Tongue (tissue), 2 donors: ENCODE measurements around the gene STRIT1. TPM values are rescaled to one million over a fixed set of nuclear protein-coding genes. Genes with fewer than 3 reads are reported as not detected.
A peak's percentile ranks its signal among the peaks of the same experiment; 100 is the strongest.

ENCODE experiments used
- DNase-seq: peaks from one replicate; pipeline ENCODE4 v3.0.0-alpha.2; 2015
- total RNA-seq: library from RNA; depleted of rRNA; stranded (reverse); fragments of >200 nt; gene quantifications from one replicate; pipeline ENCODE4 v1.2.3, GENCODE V29; 2014

Gene STRIT1
- total RNA-seq, result 3.9 TPM

DNA sequence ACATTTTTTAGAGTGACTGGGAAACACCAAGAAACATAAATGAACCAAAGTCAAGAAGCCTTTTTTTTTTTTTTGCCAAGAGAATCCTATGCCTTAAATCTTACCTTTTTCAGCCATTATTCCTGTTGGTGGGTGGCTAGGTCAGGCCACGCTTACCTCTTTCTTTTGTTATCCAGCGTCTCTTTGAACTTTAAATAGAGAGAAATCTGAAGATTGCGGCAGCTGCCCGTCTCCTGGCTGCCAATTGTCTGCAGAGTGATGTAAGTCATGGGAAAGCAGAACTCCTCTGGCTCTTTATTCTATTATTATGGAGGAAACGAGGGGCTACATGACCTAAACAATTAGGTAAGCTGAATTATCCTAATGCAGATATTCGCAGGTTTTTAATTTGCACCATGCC, at the start of gene STRIT1:
TSS of gene STRIT1 (minus strand) at position 168 of the 400 bp plus-strand sequence.
- DNase-seq, result no peak

DNA sequence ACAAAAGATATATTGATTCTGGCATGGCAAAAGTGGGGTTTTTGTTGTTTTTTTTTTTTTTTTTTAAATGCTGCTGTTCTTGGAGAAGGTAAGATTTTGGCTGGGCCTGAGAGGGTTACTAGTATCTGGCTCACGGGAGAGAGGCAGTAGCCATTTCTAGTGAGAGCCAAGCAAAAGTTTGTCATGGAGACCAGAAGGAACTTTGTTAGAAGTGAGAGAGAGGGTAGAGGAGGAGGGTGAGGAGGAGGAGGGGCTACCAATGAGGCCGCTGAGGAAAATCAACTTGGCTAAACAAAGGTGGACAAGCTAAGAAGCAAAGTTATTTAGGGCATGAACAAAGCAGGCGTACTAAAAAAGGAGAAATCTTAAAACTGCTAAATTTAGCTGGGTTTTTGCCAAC, 48.9 kb upstream of the STRIT1 start:
- no peak for DNase-seq

DNA sequence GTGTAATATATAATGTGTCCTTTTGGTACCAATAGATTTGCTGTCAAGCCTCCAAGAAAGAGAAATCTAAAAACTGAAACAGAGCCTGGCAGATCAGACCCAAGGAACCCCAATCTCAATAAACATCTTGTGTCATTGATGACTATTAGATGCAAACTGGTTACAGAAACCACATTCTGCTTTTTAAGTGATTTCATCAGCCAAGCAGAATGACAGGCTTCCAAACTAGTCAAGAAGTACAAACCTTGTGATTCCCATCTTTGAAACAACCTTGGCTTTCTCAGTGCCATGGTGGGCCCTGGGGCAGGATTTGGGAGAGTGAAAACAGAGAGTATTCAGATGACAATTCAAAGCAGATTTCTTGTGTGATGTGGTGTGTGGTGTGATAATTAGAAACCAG, 45.6 kb upstream of the STRIT1 start:
- no peak for DNase-seq

DNA sequence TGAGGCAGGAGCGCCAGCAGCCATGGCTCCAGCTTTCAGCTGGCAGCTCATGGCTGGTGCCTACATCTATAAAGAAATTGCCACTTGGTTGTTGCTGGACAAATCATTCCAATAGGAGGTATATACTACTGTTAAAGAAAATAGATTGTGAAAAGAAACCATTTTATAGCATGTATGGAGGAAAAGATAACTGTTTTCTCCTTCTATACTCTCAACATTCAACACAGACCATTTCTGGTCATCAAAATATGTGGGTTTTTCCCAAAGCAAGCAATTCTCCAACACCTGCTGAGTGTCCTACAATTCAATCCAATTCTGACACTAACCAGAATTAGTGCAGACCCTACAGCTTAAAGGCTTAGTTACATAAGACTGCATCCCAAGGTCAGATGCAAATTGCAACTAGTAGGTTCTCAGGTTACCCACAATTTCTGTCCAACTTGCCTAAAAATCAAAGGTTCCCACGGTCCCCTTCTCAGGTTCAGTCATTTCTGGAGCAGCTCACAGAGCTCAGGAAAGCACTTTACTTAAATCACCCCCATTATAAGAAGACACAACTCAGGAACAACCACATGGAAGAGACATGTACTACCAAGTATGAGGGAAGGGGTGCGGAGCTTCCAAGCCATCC, 42.4 kb upstream of the STRIT1 start:
- no peak for DNase-seq

DNA sequence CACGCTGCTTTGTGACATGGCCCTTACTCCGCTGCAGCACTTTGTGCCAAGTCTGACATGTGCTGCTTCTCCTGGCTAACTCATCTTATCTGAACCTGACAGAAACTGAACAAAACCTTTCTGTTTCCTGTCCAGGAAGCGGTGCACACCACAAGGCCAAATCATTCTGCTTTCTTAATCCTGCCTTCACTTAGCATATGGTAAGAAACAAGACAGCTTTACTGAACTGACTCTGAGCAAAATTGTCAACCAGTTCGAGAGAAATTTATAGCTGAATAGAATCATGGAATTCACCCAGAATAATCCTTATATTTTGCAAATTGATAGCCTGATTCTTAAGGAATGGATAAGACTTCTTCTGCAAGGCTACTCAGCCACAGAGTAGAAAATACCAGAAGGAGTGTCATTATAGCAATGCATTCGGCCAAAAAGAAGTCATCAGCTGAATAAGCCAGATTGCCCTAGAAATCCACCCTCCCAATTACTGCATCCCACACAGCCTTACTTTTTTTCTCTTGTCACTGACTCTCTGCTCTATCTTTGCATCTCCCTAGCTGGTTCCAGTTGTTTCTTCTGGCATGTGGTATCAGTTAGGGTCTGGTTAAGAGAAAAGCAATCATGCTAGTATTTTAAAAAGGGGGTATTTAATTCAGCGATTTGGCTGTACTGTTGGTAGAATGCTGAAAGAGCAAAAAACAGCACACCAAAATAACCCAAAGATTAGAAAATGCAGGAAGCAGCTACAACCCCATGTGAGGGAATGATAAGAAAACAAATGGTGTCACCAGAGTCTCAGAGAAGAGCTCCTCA, 41.6 kb upstream of the STRIT1 start:
- DNase-seq, result peak; percentile 24

DNA sequence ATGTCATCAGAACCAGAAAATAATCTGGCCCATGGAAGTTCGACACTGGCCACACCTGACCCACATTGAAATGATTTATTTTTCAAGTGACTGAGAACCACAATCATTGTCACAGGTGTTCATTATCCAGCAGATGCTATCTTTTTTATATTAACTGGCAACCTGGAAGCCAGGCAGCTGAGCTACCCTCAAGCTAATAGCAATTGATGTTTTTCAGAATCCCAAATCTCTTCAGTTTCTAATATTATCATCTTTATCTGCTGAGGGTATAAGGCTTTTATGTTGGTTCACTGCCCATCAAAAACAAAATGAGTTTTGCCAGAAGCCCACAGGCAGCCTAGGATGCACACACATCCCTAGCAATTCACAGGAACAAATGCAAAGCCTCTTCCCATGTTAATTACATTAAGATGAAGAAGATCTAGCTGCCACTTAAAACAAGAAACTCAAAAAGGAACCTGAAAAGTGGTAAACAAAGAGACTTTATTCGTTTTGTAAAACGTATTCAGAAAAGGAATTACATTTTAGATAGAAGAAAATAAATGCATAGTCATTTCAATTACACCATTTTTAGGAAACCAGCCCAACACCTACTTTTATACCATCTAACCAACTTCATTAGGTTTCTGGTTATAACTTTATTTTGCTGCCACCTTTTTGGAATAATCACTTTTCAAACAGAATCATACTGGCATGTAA, 40.9 kb upstream of the STRIT1 start:
- no peak for DNase-seq

DNA sequence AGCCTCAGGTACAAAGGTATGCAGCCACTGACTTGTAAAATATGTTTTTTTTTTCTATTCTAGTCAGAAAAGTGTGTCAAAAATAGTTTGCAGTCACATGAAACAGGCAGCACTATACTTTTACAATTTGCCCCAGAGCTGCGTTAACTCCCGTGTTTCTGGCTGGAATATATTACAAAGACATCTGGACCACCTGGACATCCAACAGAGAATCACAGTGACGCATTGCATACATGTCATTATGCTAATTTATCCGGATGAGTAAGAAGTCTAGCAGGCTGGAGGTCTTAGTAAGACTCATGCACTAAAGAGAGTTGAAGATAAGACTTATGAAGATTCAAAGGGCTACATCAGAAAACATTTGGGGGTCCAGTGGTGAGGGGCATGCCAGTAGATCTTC, 39.2 kb upstream of the STRIT1 start:
- no peak for DNase-seq

DNA sequence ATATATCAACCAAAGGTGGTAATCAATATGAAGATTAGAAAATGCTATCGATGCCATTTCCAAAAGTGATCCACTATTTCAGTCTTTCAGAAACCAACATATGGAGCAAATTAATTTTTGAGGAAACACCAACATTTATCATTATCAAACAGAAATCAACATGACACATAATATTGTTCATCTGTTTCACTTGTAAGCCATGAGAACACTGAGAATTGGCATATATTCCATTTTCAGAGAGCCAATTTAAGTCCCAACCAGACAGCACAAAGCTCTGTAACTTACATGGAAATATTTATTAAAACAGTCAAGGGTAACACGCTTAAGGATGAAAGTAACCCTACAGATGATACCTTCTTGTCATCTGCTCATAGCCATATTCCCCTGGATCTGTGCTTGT, 37.6 kb upstream of the STRIT1 start:
- no peak for DNase-seq

DNA sequence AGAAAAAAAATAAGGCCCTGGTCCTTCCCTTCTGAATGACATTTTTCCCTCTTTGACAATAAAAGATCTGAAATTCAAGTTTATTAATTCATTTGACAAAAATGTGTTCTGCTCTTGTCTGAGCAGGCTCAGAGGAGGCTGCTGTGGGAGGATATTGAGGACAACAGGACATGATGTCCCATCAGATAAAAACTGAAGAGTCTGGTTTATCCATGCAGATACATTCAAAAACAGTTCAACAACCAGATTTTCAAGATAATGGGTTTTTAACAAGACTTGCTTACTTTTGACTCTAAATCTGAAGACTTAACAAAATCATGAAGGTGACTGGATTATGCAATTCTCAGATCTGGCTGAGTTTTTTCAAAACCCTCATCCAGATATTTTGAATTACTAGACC, 36.9 kb upstream of the STRIT1 start:
- no peak for DNase-seq

DNA sequence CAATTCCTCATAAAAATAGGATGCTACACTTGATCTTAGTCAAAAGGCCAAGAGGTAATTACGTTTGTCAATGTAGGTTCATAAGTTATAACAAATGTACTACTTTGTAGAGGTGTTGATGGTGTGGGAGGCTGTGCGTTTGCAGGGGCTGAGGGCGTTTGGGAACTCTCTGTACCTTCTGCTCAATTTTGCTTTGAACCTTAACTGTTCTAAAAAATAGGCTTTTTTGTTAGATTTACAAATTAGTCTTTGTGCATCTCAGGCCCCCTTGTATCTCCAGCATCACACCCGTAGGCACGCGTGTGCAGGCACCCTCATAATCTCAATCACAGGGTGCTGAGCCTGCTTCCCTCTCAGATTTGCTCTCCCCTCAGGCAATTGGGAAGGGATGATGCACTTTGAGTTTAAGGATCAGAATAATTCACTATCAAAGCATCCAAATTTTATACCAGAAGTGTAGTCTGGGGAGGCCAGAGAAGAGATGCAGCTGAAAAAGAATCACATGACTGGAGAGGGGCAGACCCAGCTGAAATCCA, 36.1 kb upstream of the STRIT1 start:
- no peak for DNase-seq

DNA sequence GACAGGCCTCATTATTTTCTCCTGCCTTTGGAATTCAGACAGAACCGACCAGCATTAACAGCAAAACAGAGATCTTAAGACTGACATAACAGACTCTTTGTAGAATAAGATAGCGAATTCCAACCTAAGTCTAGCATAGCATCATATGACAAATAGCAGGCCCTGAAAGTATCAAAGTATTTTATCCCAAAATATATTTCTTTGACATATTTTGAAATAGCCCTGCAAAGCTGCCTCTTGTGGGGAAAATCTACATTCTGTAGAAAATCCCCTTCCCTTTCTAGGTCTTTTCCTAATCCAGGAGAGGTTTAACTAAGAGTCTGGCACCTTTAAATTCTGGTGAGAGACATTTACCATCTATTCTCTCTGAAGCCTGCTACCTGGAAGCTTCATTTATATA, 34.4 kb upstream of the STRIT1 start:
- no peak for DNase-seq

DNA sequence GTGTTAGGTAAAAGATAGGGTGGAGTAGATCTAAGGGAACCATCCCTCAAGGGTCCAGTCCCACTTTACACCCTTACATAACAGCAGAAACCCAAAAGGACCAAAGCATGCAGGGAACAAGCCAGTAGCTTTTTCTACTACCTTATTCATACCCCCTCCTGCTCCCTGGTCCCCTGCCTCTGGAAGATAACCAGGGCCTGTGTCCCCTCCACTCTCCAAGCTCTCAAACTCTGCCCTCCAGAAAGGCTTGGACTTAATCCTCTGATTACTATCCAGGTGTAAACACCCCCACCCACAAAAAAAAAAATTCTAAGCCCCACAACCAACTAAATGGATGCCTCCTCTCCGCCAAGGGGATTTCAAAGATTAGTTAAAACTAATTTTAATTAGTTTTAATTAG, 33.9 kb upstream of the STRIT1 start:
- DNase-seq, result no peak

DNA sequence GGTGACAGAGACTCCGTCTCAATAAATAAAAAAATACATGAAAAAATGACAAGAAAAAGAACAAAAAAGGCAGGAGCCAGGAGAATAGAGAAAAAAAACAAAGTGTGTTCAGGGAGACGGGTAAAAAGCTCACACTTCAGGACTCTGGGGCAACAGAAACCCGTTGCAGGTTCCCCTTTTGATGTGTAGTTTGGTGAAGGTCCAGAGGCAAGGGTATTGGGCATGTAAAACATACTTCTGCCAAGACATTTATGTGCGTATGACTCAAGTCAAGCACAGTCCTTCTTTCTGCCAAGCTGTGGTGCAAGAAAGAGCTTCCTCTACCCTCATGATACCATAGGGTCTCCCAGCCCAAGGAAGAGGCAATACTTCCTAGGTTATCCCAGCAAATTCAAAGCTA, 33.4 kb upstream of the STRIT1 start:
- no peak for DNase-seq

DNA sequence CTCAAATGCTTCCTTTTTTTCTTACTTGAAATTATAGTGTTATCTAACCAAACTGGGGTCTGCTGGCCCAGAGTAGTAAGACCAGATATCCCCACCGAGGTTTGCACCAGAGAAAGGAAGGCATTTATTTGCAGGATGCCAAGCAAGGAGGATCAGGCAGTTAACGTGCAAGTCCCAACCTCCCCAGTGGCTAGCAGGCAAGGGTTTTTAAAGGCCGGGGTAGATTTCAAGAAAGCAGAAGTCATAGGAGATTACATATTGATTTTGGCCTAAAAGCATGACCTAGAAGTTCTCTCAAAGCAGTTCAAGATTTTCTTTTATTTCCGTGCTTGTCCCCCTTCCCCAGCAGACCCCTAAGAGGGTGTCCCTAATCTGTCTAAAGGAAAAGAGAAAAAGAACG, 32.8 kb upstream of the STRIT1 start:
- DNase-seq, result no peak

DNA sequence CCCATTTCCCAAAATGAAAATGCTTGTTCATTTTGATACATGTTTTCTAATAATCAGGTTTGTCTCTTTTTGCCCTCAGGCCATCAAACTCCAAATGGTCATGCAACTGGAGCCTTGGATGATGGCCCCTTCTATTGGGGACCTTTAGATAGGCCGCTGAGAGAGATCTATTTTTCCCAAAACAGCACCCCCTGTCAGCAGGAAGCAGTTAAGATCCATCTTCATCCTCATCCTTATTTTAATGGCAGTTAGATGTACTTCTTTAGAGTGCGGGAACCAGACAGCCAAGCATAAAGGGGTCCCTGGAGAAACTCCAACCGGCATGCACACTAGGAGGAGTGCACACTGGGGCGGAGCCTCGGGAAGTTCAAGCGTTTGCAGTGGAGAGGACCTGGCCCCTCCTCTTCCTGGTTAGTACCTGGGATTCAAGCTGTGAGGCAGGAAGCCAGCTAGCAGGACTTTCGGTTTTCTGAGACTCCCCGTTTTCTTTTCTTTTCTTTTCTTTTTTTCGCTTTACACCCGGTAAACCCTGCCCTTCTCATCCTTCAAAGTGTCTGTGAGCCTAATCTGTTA, 31.9 kb upstream of the STRIT1 start:
- DNase-seq, result no peak

DNA sequence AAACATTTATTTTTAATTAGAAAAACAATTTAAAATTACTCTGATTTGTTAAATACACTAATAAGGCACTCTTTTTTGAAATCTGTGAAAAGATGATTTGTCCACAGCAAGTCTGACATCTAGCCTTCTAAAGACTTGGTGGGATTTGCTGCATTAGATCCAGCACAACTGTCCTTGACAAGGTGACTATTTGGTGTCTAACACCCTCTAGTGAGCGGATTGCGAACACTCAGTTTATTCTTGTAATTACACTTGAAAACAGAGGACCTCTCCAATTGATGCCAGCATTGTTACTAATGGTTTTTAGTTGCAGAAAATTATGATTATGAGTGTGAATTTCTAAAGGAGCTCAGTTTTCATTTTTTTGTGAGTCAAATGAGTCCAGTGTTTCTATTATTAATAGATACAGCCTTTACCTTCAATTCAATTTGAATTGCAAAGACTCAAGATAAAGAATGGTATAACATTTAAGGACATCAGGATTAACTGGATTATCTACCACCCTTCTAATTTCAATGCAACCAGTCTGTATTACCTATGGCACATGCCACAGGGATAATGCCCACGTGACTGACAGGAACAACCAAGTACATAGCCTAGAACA, 29.7 kb upstream of the STRIT1 start:
- DNase-seq, result peak; percentile 89

DNA sequence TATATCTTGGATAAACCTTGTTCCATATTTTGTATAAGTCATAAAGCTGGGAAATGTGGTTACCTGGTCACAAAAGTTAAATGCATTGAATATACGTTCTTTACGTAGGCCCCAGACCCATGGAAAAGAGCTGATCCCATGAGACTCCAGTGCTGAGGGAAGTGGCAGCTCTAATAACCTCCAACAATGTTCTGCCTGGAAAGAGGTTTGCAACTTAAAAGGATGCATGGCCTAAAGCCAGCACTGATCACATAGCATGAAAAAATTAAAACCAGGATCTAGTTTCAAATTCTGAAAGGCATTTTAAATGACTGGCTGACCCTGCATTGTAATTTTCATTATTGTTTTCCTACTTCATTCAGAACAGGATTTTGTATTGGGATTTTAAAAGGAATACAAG, 27.9 kb upstream of the STRIT1 start:
- DNase-seq, result peak; percentile 38

DNA sequence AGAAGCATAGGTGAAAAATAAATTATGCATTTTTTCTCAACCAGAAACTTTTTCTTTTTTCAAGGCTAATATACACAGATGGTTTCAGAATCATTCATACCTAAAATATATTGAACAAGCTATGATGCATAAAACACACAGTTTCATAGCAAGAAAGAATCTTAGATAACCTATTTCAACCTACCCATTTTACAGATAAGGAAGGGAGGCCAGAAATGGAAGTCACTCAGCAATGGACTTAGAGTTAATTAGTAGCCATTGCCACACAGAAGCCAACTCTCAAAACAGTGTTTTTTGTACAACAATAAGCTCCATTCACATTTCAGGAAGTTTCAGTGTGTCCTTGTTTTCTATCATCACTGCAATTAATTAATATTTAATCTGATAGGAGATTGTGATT, 27.5 kb upstream of the STRIT1 start:
- no peak for DNase-seq

DNA sequence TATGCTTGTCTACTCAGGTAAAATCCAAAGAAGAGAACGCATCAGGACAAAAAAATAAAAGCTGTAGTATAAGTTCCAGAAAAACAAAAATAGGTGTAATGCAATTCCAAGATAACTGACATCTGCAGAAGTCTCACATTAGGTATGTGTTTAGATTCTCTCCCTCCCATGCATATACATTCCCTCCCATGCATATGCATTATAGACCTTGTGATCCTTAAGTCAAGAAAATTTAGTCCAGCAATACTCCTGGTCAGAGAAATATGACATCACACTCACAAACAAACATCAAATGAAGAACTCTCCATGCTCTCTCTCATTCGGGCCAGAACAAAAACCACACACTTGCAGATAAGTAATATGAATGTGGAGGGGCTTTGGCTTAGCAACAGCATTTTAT, 25.3 kb upstream of the STRIT1 start:
- no peak for DNase-seq

DNA sequence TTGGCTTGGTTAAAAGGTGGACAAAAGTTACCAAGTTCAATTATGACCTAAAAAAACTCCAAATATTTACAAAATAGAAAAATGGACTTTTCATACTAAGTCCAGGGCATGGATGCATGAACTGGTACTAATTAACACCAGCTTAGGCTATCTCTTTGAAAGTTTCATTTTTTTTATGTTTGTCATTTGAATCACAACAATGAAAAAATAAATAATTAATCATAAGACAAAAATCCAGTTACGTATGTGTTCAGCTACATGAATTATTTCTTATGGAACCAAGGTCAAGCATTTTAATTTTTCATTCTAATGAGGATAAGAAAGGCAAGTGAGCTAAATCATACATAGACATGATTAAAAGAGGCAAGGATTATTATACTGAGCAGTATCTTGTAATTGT, 23.7 kb upstream of the STRIT1 start:
- no peak for DNase-seq

DNA sequence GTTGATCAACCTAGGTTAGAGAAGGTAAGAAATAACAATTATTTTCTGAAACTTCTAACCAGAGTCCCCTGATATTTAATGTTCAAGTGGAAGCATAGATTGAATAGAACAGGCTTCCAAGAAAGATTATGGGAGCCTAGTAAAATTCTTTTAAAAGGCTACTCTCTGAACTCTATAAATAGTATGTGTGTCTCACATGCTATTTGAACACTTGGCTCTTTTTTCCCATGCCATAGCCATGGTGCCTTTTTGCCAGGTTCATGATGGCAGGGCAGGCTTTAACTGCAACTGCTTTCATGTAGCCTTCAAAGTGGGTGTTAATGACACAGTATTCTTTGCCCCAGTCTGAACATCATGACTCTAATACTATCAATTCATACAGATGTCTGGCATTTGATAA, 22.9 kb upstream of the STRIT1 start:
- DNase-seq, result no peak

DNA sequence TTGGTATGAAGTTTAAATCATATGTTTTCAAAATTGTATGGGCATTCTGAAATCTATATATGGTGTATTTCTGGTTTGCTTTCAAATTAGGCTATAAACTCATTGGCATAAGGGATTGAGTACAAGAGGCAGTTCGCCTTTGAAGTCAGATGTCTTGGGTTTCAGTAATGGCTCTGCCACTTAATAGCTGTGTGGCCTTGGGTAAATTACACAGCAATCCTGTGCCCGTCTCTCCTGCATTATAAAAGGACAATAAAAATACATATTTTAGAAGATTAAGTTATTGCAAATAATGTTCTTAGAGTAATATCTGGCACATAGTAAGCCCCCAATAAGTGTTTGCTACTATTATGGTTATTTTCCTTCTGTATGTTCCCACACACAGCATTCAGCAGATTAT, 20.4 kb upstream of the STRIT1 start:
- DNase-seq, result no peak

DNA sequence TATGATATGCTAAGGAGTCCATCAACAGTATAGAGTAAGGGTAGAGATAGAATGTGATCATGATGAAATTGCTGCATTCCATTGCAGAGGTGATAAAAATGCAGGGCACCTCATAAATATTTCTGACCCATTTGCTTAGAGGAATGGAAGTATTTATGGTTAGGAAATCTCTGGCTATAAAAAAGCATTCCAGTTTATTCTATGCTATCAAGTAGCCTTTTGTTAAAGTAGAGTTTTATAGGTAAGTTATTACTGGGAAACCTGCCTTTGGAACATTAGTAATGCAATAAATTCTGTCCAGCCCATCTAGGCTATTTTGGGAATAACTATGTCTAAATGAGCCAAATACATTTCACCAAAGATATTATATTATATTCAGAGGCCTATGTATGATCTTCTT, 19.8 kb upstream of the STRIT1 start:
- DNase-seq, result no peak
